ENCODE data around the gene AKR1D1. TPM values are rescaled to one million over a fixed set of nuclear protein-coding genes. Genes with fewer than 3 reads are reported as not detected.

Gene AKR1D1
- total RNA-seq, 2 donors from 2014 or later: not detected

GRCh38 chr7:138127996-138128395 lies 51.7 kb downstream of the AKR1D1 start:
- Histone ChIP-seq H3K27me3 (replicated peaks; ENCODE audit: insufficient read depth) (no peaks in the 10 kb centered on the region), H3K9me3 (no peaks in the 10 kb centered on the region), H3K4me3 (no peak overlapping the region), H3K36me3 (no peaks in the 10 kb centered on the region), H3K4me1 (ENCODE audit: control insufficient read depth in 1 of 2, low read depth in 2 of 2) (no peaks in the 10 kb centered on the region), H3K27ac (no peak overlapping the region)
- ATAC-seq (ENCODE audit: insufficient number of reproducible peaks, low FRiP score, low read depth): no peak
- TF ChIP-seq, protein P1, sequence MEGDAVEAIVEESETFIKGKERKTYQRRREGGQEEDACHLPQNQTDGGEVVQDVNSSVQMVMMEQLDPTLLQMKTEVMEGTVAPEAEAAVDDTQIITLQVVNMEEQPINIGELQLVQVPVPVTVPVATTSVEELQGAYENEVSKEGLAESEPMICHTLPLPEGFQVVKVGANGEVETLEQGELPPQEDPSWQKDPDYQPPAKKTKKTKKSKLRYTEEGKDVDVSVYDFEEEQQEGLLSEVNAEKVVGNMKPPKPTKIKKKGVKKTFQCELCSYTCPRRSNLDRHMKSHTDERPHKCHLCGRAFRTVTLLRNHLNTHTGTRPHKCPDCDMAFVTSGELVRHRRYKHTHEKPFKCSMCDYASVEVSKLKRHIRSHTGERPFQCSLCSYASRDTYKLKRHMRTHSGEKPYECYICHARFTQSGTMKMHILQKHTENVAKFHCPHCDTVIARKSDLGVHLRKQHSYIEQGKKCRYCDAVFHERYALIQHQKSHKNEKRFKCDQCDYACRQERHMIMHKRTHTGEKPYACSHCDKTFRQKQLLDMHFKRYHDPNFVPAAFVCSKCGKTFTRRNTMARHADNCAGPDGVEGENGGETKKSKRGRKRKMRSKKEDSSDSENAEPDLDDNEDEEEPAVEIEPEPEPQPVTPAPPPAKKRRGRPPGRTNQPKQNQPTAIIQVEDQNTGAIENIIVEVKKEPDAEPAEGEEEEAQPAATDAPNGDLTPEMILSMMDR (IDR thresholded peaks at IDR 0.05): no peak
- no peak for DNase-seq (ENCODE audit: low spot score)

DNA sequence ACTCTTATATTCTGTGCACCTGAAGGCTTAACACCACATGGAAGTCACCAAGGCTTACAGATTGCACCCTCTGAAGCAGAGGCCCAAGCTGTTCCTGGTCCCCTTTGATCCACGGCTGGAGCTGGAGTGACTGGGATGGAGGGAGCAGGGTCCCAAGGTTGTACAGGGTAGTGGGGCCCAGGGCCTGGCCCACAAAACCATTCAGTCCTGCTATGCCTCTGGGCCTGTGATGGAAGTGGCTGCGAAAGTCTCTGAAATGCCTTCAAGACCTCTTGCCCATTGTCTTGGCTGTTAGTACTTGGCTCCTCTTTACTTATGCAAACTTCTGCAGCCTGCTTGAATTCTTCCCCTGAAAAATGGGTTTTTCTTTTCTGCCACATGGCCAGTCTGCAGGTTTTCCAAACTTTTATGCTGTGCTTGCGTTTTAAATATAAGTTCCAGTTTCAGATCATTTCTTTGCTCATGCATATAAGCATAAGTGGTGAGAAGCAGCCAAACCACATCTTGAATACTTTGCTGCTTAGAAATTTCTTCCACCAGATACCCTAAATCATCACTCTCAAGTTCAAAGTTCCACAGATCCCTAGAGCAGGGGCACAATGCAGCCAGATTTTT lies 53.4 kb downstream of the AKR1D1 start:
- TF ChIP-seq, protein P1 (IDR thresholded peaks at IDR 0.05): no peak
- H3K4me1 ChIP-seq (ENCODE audit: control insufficient read depth in 1 of 2, low read depth in 2 of 2): no peaks in the 10 kb centered on the region
- H3K36me3 ChIP-seq: no peaks in the 10 kb centered on the region
- H3K9me3 ChIP-seq: no peaks in the 10 kb centered on the region
- H3K4me3 ChIP-seq: no peak overlapping the region
- H3K27ac ChIP-seq: no peak overlapping the region
- ATAC-seq (ENCODE audit: insufficient number of reproducible peaks, low FRiP score, low read depth) (no peak), DNase-seq (ENCODE audit: low spot score) (no peak)
- no peaks in the 10 kb centered on the region for H3K27me3 ChIP-seq (replicated peaks; ENCODE audit: insufficient read depth)

DNA sequence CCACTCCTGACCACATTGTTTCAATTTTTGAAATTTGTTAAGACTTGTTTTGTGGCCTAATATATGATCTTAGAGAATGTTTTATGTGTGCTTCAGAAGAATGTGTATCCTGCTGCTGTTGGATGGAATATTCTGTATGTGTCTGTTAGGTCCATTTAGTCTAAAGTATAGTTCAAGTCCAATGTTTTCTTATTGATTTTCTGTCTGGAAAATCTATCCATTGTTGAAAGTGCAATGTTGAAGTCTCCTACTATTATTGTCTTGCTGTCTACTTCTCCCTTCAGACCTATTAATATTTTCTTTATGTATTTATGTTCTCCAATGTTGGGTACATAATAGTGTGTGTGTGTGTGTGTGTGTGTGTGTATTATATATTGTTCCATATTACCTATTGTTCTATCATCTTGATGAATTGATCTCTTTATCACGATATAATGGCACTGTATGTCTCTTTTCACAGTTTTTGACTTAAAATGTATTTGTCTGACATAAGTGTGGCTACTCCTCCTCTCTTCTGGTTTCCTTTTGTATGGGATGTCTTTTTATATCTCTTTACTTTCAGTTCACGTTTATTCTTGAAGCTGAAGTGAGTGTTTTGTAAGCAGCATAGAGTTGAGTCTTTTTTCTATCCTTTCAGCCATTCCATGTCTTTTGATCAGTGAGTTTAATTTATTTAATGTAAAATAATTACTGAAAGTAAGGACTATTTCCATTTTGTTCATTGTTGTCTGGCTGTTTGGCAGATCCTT lies 61.3 kb downstream of the AKR1D1 start:
- no peak for DNase-seq (ENCODE audit: low spot score)
- H3K4me1 ChIP-seq (ENCODE audit: control insufficient read depth in 1 of 2, low read depth in 2 of 2): no peaks in the 10 kb centered on the region
- H3K4me3 ChIP-seq: no peak overlapping the region
- TF ChIP-seq, protein P1 (IDR thresholded peaks at IDR 0.05): no peak
- H3K27me3 ChIP-seq (replicated peaks; ENCODE audit: insufficient read depth): no peaks in the 10 kb centered on the region
- H3K36me3 ChIP-seq: no peaks in the 10 kb centered on the region
- no peak for ATAC-seq (ENCODE audit: insufficient number of reproducible peaks, low FRiP score, low read depth)
- H3K9me3 ChIP-seq: no peaks in the 10 kb centered on the region
- H3K27ac ChIP-seq: no peak overlapping the region

- Histone ChIP-seq H3K4me1 (ENCODE audit: control insufficient read depth in 1 of 2, low read depth in 2 of 2) (no peaks in the 10 kb centered on the region), H3K4me3 (no peak overlapping the region), H3K9me3 (no peaks in the 10 kb centered on the region), H3K27me3 (replicated peaks; ENCODE audit: insufficient read depth) (no peaks in the 10 kb centered on the region), H3K27ac (no peak overlapping the region), H3K36me3 (no peaks in the 10 kb centered on the region)
- DNase-seq (ENCODE audit: low spot score) (no peak), ATAC-seq (ENCODE audit: insufficient number of reproducible peaks, low FRiP score, low read depth) (no peak)
- TF ChIP-seq, protein P1 (IDR thresholded peaks at IDR 0.05): no peak
These were observed 62.0 kb downstream of the AKR1D1 start for GRCh38 chr7:138138244-138138643.

GRCh38 chr7:138142583-138143201 lies 66.4 kb downstream of the AKR1D1 start:
- TF ChIP-seq, protein P1 (IDR thresholded peaks at IDR 0.05): no peak

More at GRCh38 chr7:138142583-138143201, 66.4 kb downstream of the AKR1D1 start:
- no peaks in the 10 kb centered on the region for H3K9me3 ChIP-seq
- no peak for DNase-seq (ENCODE audit: low spot score)
- no peaks in the 10 kb centered on the region for H3K4me1 ChIP-seq (ENCODE audit: control insufficient read depth in 1 of 2, low read depth in 2 of 2)
- no peak overlapping the region for H3K4me3 ChIP-seq
- no peaks in the 10 kb centered on the region for H3K27me3 ChIP-seq (replicated peaks; ENCODE audit: insufficient read depth)
- H3K36me3 ChIP-seq: no peaks in the 10 kb centered on the region
- no peak overlapping the region for H3K27ac ChIP-seq
- ATAC-seq (ENCODE audit: insufficient number of reproducible peaks, low FRiP score, low read depth): no peak

Measured in thoracic aorta (tissue), 2 donors.